Stimulated activated CD4-positive, alpha-beta T cell treated with anti-CD3 and anti-CD28 coated beads, Interleukin-4, amount 100 ng/mL, for 24 hours (primary cell): Measurements from ENCODE around the gene ACE.

ENCODE experiments used
- DNase-seq: peaks from one replicate; pipeline ENCODE4 v3.0.0-alpha.2; 2020

ACE gene

GRCh38 chr17:63517825-63518534 is 41.1 kb downstream of the ACE start:
- no peak for DNase-seq

- no peak for DNase-seq
Observed at GRCh38 chr17:63519116-63519881, 42.4 kb downstream of the ACE start.

DNA sequence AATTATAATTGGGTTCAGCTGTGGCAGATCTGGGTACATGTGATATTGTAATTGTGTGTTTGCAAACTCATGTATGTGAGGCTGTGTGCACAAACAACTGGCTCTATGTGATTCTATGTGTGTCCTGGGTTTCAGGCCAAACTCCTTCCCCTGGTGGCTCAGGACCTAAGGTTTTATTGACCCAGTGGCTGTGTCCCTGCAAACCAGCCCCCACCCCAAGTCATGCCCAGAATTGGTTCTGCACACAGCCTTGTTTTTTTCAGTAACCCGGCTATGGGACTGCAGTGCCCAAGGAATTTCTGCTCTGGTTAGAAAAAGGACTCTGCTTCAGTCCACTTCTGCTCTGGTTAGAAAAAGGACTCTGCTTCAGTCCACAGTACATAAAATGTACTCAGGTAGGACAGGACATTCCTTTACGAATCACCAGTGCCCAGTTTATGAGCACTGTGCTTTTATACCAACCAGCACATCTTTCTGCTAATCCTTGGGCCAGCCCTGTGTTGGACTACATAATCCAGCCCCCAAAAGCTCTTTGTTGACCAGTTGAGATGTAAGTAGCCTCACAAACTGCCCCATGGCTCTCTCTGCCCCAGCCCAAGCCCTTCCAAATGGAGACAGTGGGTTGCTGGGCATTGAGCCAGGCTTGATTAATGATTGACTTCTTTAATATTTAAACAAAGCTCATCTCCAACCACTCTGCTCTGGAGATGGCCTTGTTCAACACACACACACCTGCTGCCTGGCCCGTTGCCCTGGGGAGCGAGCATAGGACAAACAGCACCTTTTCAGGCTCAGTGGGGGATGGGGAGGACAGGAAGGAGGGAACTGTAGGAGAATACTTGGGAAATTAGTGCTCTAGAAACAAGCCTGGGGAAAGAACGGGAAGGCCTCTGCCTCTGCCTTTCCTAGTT is 43.4 kb downstream of the ACE start:
- no peak for DNase-seq

DNA sequence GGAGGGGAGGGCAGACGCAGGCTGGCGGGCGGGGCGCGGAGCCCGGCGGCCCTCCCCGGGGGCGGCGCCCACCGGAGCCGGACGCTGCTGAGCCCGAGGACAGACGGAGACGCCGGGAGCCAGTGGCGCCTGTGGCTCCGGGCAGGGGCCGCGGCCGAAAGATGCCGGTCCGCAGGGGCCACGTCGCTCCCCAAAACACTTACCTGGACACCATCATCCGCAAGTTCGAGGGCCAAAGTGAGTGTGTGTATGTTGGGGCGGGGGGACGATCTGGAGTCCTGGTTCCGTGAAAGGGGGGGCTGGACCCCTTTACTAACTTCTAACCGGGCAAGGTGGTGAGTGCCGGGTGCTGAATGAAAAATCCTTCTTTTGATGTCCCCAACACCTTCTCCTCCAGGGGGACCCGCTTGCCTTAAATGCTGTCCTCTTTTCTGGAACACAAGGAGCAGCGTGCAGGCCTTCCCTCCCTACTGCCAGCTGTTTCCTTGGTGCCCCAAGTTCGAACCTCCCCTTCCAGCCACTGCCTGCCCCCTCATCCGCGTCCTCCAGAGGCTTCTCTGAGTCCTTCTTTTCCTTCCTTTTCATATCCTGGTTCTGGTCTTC is 46.5 kb downstream of the ACE start, which contains the start of gene KCNH6:
Gene KCNH6, plus strand, starts transcription at position 106 of the 603 bp plus-strand sequence. Its CDS starts 56 bp downstream, at position 162.
- DNase-seq: no peak

- no peak for DNase-seq
Observed at GRCh38 chr17:63524051-63524450, 47.2 kb downstream of the ACE start.

DNA sequence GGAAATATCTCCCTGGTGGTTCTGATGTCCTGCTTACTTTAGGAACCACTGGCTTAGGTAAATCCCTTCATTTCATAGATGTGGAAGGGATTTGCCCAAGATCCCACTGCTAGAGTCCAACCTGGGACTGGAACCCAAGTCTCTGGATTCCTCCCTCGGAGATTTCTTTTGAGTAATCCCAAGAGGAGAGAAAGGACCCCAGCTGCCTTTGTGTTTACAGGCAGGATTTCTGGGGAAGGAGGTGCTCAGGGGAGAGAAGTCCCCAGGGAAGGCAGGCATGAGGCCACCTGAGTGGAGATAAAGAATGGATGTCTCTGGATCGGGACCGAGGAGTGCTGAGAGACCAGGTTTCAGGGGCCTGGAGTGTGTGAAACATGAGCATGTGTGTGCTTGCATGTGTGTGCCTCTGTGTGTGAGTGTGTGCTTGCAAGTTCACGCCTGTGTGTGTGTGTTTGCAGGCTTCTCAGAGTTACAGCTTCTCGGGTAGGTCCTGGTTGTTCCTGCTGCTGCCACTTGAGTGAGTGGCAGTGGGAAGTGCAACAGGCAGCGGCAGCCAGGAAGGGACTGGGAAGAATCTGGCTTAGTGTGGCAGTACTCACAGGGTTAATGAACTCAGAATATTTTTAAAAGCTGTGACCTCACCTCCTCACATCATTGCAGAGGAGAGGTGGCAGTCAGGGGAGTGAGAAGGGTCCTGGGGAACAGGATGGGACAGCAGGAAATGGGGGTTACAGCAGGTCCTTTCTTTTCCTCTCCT is 48.5 kb downstream of the ACE start:
- no peak for DNase-seq

DNA sequence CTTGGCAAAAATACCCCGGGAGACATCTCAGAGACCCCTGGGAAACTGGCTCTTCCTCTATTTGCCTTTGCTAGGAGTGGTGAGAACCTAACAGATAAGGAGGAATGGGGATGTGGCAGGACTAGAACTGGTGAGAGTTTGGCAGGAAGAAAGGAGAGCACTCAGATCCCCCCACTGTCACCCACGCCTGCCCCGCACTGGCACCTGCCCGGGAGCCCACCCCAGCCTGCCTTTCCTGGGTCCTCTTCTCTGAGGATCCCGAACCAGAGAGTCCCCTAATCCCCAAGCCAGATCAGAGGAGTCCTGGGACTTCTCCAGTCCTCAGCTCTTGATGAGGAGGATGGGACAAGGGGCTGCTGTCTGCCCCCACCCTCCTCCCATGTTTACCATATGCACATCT is 50.0 kb downstream of the ACE start:
- DNase-seq: no peak

DNA sequence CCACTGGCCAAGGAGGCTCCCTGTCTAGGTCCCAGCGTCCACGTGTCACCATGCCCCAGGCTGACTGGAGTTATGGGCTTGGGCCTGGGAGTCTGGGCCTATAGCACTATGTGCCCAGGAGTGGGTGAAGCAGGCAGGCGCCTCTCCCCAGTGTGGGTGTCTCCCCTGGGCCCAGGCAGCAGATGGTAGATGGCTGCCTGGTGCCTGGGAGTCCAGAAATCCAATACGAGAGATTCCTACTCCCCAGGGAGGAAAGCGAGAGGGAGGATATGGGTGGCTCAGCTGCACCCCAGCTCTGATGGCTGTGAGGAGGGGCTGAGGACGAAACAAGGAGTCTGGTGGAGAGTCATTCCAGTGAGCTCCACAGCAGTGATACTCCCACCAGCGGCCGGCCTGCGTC is 51.3 kb downstream of the ACE start:
- no peak for DNase-seq

GRCh38 chr17:63529711-63530556 is 53.1 kb downstream of the ACE start:
- DNase-seq: no peak

DNA sequence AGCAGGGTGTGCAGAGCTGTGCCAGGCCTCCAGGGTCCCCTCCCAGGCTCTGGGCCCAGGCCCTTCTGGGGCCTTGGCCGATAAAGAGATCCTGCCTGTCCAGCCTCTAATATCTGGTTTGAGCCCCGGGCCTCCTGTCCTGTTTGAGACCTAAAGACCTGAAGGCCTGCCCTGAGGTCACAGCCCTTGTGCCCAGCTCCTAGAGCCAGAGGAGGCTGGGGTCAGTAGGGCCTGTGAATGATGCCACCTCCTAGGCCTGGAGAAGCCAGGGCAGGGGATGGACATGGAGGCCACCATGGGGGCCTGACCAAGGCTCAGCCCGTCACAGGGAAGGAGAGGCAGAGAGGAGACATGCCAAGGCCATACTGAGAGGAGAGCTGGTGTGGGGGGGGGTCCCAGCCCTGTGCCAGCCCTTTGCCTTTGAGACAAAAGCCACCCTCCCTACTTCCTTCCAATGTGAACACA is 53.7 kb downstream of the ACE start:
- no peak for DNase-seq

GRCh38 chr17:63531022-63531965 is 54.4 kb downstream of the ACE start:
- no peak for DNase-seq

- no peak for DNase-seq
Observed at GRCh38 chr17:63533433-63534077, 56.7 kb downstream of the ACE start.

DNA sequence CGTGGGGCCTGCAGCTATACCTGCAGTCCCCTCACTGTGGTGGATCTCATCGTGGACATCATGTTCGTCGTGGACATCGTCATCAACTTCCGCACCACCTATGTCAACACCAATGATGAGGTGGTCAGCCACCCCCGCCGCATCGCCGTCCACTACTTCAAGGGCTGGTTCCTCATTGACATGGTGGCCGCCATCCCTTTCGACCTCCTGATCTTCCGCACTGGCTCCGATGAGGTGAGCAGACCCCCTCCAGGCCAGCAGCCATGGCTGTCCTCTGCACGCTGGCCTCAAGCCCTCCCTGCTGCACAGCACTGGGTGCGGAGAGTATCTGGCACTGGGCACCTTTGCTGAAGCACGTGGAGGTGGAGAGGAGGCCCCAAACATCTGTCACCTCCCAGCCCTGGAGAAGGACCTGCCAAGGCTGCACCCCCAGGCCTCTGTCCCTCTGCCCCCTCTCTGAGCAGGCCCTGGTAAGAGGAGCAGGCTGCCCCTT is 57.3 kb downstream of the ACE start:
- no peak for DNase-seq

GRCh38 chr17:63534816-63535455 is 58.1 kb downstream of the ACE start:
- no peak for DNase-seq

DNA sequence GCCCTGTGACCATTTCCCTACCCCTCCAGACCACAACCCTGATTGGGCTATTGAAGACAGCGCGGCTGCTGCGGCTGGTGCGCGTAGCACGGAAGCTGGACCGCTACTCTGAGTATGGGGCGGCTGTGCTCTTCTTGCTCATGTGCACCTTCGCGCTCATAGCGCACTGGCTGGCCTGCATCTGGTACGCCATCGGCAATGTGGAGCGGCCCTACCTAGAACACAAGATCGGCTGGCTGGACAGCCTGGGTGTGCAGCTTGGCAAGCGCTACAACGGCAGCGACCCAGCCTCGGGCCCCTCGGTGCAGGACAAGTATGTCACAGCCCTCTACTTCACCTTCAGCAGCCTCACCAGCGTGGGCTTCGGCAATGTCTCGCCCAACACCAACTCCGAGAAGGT is 58.8 kb downstream of the ACE start:
- DNase-seq: no peak

- no peak for DNase-seq
Observed at GRCh38 chr17:63537001-63537400, 60.1 kb downstream of the ACE start.

DNA sequence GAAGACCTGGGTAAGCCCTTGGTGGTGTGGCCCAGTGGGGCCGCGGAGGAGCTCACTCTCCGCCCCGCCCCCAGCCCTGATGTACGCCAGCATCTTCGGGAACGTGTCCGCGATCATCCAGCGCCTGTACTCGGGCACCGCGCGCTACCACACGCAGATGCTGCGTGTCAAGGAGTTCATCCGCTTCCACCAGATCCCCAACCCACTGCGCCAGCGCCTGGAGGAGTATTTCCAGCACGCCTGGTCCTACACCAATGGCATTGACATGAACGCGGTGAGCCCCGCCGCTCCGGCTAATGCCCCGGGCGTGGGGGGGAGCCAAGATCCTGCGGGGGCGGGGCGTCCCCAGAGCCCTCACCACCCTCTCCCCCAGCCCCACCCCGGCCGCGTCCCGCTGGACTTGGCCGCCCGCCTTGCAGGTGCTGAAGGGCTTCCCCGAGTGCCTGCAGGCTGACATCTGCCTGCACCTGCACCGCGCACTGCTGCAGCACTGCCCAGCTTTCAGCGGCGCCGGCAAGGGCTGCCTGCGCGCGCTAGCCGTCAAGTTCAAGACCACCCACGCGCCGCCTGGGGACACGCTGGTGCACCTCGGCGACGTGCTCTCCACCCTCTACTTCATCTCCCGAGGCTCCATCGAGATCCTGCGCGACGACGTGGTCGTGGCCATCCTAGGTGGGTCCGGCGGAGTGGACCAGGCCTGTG is 61.3 kb downstream of the ACE start:
- no peak for DNase-seq
